ENCODE measurements around the gene MRPL12. TPM values are rescaled to one million over a fixed set of nuclear protein-coding genes. Genes with fewer than 3 reads are reported as not detected.

MRPL12 gene
- total RNA-seq, 1 experiment from 2014 or later: 157 TPM

- no peaks in the 10 kb centered on the region for H3K27me3 ChIP-seq (ENCODE audit: control insufficient read depth, insufficient read depth, low read length)
- no peak overlapping the region for H3K27ac ChIP-seq (ENCODE audit: low read length)
- ChIA-PET POLR2A (interaction anchor here (0.6 kb wide), 1 partner anchor 38 kb away, joined by 3 read pairs; no protein-coding TSS in a partner anchor), CTCF (no interaction called here)
- H3K9me3 ChIP-seq (ENCODE audit: control insufficient read depth, insufficient read depth, low read depth, low read length): no peaks in the 10 kb centered on the region
- in situ Hi-C loops (cut with HindIII; ENCODE audit: low pct_unique_long_range_greater_than_20kb, low sequenced_read_pairs): no loop called here
- no TSS peak for BruUV-seq (replicated peaks)
- ATAC-seq (no peak), DNase-seq (ENCODE audit: low read depth, low spot score) (no peak)
- TF ChIP-seq REST (IDR thresholded peaks at IDR 0.05; ENCODE audit: insufficient read depth in 1 of 2, low read depth in 2 of 2, low read length in 1 of 2) (no peak), POLR2AphosphoS5 (IDR thresholded peaks at IDR 0.05; ENCODE audit: low read depth, low read length) (no peak), TCF7L2 (IDR thresholded peaks at IDR 0.05; ENCODE audit: low read depth, low read length) (no peak), SIN3A (IDR thresholded peaks at IDR 0.05; ENCODE audit: borderline replicate concordance, insufficient read depth, low read depth, low read length) (no peak), CTCF (IDR thresholded peaks at IDR 0.05) (no peak)
- intact Hi-C loops (cut with micrococcal nuclease; ENCODE audit: unreplicated experiment): no loop called here
- H3K4me1 ChIP-seq (ENCODE audit: control insufficient read depth, insufficient read depth, low read length): peaks cover 8% of the 10 kb centered on the region
- no peak overlapping the region for H3K4me3 ChIP-seq (ENCODE audit: low read depth in 2 of 2, low read length in 2 of 2)
- no peaks in the 10 kb centered on the region for H3K36me3 ChIP-seq (ENCODE audit: control insufficient read depth, insufficient read depth, low read length)
Measured at GRCh38 chr17:81659038-81659437, 44.1 kb upstream of the MRPL12 start.

- no peaks in the 10 kb centered on the region for H3K9me3 ChIP-seq (ENCODE audit: control insufficient read depth, insufficient read depth, low read depth, low read length)
- H3K36me3 ChIP-seq (ENCODE audit: control insufficient read depth, insufficient read depth, low read length): no peaks in the 10 kb centered on the region
- DNase-seq (ENCODE audit: low read depth, low spot score): no peak
- H3K27me3 ChIP-seq (ENCODE audit: control insufficient read depth, insufficient read depth, low read length): no peaks in the 10 kb centered on the region
- no peak for TF ChIP-seq CTCF (IDR thresholded peaks at IDR 0.05)
- no peak for TF ChIP-seq TCF7L2 (IDR thresholded peaks at IDR 0.05; ENCODE audit: low read depth, low read length)
- no peak for TF ChIP-seq SIN3A (IDR thresholded peaks at IDR 0.05; ENCODE audit: borderline replicate concordance, insufficient read depth, low read depth, low read length)
- no peak for TF ChIP-seq POLR2AphosphoS5 (IDR thresholded peaks at IDR 0.05; ENCODE audit: low read depth, low read length)
- no peak for TF ChIP-seq REST (IDR thresholded peaks at IDR 0.05; ENCODE audit: insufficient read depth in 1 of 2, low read depth in 2 of 2, low read length in 1 of 2)
- no peak overlapping the region for H3K27ac ChIP-seq (ENCODE audit: low read length)
- no peak overlapping the region for H3K4me3 ChIP-seq (ENCODE audit: low read depth in 2 of 2, low read length in 2 of 2)
- in situ Hi-C loops (cut with HindIII; ENCODE audit: low pct_unique_long_range_greater_than_20kb, low sequenced_read_pairs) (no loop called here), intact Hi-C loops (cut with micrococcal nuclease; ENCODE audit: unreplicated experiment) (no loop called here)
- peaks cover 7% of the 10 kb centered on the region for H3K4me1 ChIP-seq (ENCODE audit: control insufficient read depth, insufficient read depth, low read length)
- ChIA-PET CTCF (no interaction called here), POLR2A (interaction anchor here (0.5 kb wide), 1 partner anchor 14 kb away, joined by 3 read pairs; no protein-coding TSS in a partner anchor)
- no TSS peak for BruUV-seq (replicated peaks)
- no peak for ATAC-seq
Measured at GRCh38 chr17:81660441-81660840, 42.7 kb upstream of the MRPL12 start.
